ENCODE results near the gene FAM222B. TPM values are rescaled to one million over a fixed set of nuclear protein-coding genes. Genes with fewer than 3 reads are reported as not detected.

The FAM222B gene
- total and polyA plus RNA-seq, 7 experiments from 2014 or later: 11.8 to 24.4 (median 22.3) TPM

DNA sequence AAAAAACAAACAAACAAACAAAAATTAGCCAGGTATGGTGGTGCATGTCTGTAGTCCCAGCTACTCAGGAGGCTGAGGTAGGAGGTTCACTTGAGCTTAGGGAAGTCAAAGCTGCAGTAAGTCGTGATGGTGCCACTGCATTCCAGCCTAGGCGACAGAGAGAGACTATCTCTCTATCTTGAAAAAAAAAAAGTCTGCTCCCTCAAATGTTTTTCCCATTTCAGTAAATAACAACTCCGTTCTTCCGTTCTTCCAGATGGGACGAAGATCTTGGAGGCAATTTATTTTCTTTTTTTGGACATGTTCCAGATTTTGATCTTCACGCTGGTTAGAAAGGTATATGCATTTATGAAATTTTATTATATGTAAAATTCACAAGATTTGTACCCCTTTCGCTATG is 31.2 kb upstream of the FAM222B start:
- H3K27ac Mint-ChIP-seq: peak overlapping the region in 3 of 9 donors; percentile 55 to 93 (median 64)
- no peak overlapping the region for H3K27ac ChIP-seq (ENCODE audit: low read depth, low read length)
- ATAC-seq (no peak), DNase-seq (no peak)
- no peak overlapping the region for H3K4me3 Mint-ChIP-seq
- CTCF ChIA-PET: no interaction called here
- intact Hi-C loops (cut with micrococcal nuclease): no loop called here
- H3K36me3 Mint-ChIP-seq: peaks cover 7 to 14% (median 9%) of the 10 kb centered on the region in 5 donors
- H3K9me3 ChIP-seq (ENCODE audit: control insufficient read depth in 2 of 3, low read length in 3 of 3): no peaks in the 10 kb centered on the region
- peaks cover 7 to 21% (median 14%) of the 10 kb centered on the region in 7 donors for H3K4me1 Mint-ChIP-seq
- no peak overlapping the region for H3K4me3 ChIP-seq (ENCODE audit: low read length)
- no peaks in the 10 kb centered on the region for H3K27me3 ChIP-seq (ENCODE audit: control insufficient read depth in 2 of 2, insufficient read depth in 2 of 2, low read length in 2 of 2)
- POLR2A ChIA-PET: interaction anchor here (6.2 kb wide), 1 partner anchor 21 kb away, joined by 67 read pairs; the partner anchor contains the start of gene FLOT2
- H3K36me3 ChIP-seq (ENCODE audit: control insufficient read depth in 2 of 3, insufficient read depth in 3 of 3, low read length in 3 of 3): peaks cover 0 to 10% (median 2%) of the 10 kb centered on the region in 3 experiments
- H3K9me3 Mint-ChIP-seq: no peaks in the 10 kb centered on the region
- H3K4me1 ChIP-seq (ENCODE audit: control insufficient read depth in 2 of 2, insufficient read depth in 2 of 2, low read length in 2 of 2): peaks cover 8 to 10% of the 10 kb centered on the region in 2 donors
- H3K27me3 Mint-ChIP-seq: no peaks in the 10 kb centered on the region

DNA sequence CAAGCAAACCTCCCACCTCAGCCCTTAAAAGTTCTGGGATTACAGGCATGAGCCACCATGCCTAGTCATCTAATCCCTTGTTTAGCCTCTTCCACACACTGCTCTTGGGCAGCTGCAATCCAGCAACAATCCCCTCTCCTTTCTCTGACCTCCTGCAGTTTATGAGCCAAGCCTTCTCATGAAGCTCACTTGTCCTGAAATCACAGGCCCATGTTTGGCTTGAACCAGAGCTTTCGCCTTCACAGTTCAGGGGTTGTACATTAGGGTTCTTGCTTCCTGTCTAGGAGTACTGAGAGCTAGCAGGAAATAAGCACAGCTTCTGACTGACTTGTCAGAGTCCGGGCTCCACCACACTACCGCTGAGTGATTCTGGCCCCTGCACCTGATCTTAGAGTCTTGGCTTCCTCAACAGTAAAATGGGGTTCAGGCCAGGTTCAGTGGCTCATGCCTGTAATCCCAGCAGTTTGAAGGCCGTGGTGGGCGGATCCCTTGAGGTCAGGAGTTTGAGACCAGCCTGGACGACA is 28.5 kb upstream of the FAM222B start:
- no peaks in the 10 kb centered on the region for H3K27me3 Mint-ChIP-seq
- DNase-seq: peak in 7 of 9 donors; percentile 30 to 61 (median 54)
- peaks cover 8 to 10% of the 10 kb centered on the region in 2 donors for H3K4me1 ChIP-seq (ENCODE audit: control insufficient read depth in 2 of 2, insufficient read depth in 2 of 2, low read length in 2 of 2)
- H3K27ac ChIP-seq (ENCODE audit: low read depth, low read length): peak overlapping the region; percentile 67
- no peaks in the 10 kb centered on the region for H3K27me3 ChIP-seq (ENCODE audit: control insufficient read depth in 2 of 2, insufficient read depth in 2 of 2, low read length in 2 of 2)
- H3K4me1 Mint-ChIP-seq: peaks cover 7 to 21% (median 14%) of the 10 kb centered on the region in 7 donors
- peaks cover 0 to 2% (median 0%) of the 10 kb centered on the region in 5 donors for H3K36me3 Mint-ChIP-seq
- no peaks in the 10 kb centered on the region for H3K9me3 ChIP-seq (ENCODE audit: control insufficient read depth in 2 of 3, low read length in 3 of 3)
- no peaks in the 10 kb centered on the region for H3K36me3 ChIP-seq (ENCODE audit: control insufficient read depth in 2 of 3, insufficient read depth in 3 of 3, low read length in 3 of 3)
- peak overlapping the region; percentile 90 to 100 (median 96) for H3K27ac Mint-ChIP-seq
- no peak overlapping the region for H3K4me3 ChIP-seq (ENCODE audit: low read length)
- CTCF ChIA-PET: interaction anchor here (0.6 to 1.6 kb wide), 11 partner anchors 13 to 1223 kb away, joined by 3 to 8 read pairs (median 3); partner anchors contain the start of genes DHRS13, FLOT2 and TLCD1
- ATAC-seq: peak; percentile 93
- no peaks in the 10 kb centered on the region for H3K9me3 Mint-ChIP-seq
- POLR2A ChIA-PET: interaction anchor here (0.7 to 6.2 kb wide), 15 partner anchors 11 to 152 kb away, joined by 3 to 67 read pairs (median 5); partner anchors contain the start of genes ERAL1, FLOT2 and RPL23A
- intact Hi-C loops (cut with micrococcal nuclease): loop anchor here (1.0 to 2.0 kb wide), 3 partner anchors 16 to 26 kb away; partner anchors contain the start of genes ERAL1 (in 2 of the 2) and FLOT2 (in 1 of the 2)
- H3K4me3 Mint-ChIP-seq: peak overlapping the region; percentile 32 to 81 (median 70)

DNA sequence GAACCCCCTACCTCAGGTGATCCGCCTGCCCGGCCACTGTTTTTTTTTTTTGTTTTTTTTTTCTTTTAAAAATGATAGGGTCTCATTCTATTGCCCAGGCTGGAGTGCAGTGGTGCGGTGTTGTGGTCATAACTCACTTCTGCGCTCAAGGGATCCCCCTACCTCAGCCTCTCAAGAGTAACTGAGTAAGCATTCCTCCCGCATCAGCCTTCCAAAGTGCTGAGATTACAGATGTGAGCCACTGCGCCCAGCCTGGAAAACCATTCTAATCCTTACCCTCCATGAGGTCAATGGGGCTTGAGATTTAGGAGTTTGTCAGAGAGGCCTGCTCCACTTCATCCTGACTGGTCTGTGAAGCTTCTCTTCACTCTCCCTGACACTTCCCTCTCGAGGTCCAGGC is 24.7 kb upstream of the FAM222B start:
- no peaks in the 10 kb centered on the region for H3K9me3 ChIP-seq (ENCODE audit: control insufficient read depth in 2 of 3, low read length in 3 of 3)
- no peak overlapping the region for H3K4me3 ChIP-seq (ENCODE audit: low read length)
- POLR2A ChIA-PET: interaction anchor here (0.6 to 1.0 kb wide), 2 partner anchors 18 to 60 kb away, joined by 3 read pairs; no protein-coding TSS in a partner anchor
- Mint-ChIP-seq H3K27ac (peak overlapping the region in 1 of 9 donors; percentile 56), H3K27me3 (no peaks in the 10 kb centered on the region), H3K4me1 (peaks cover 7 to 18% (median 11%) of the 10 kb centered on the region in 7 donors), H3K9me3 (no peaks in the 10 kb centered on the region), H3K36me3 (peaks cover 0 to 2% (median 0%) of the 10 kb centered on the region in 5 donors), H3K4me3 (no peak overlapping the region)
- DNase-seq (no peak), ATAC-seq (no peak)
- H3K27ac ChIP-seq (ENCODE audit: low read depth, low read length): no peak overlapping the region
- CTCF ChIA-PET: no interaction called here
- no peaks in the 10 kb centered on the region for H3K36me3 ChIP-seq (ENCODE audit: control insufficient read depth in 2 of 3, insufficient read depth in 3 of 3, low read length in 3 of 3)
- intact Hi-C loops (cut with micrococcal nuclease): no loop called here
- peaks cover 8 to 10% of the 10 kb centered on the region in 2 donors for H3K4me1 ChIP-seq (ENCODE audit: control insufficient read depth in 2 of 2, insufficient read depth in 2 of 2, low read length in 2 of 2)
- no peaks in the 10 kb centered on the region for H3K27me3 ChIP-seq (ENCODE audit: control insufficient read depth in 2 of 2, insufficient read depth in 2 of 2, low read length in 2 of 2)

DNA sequence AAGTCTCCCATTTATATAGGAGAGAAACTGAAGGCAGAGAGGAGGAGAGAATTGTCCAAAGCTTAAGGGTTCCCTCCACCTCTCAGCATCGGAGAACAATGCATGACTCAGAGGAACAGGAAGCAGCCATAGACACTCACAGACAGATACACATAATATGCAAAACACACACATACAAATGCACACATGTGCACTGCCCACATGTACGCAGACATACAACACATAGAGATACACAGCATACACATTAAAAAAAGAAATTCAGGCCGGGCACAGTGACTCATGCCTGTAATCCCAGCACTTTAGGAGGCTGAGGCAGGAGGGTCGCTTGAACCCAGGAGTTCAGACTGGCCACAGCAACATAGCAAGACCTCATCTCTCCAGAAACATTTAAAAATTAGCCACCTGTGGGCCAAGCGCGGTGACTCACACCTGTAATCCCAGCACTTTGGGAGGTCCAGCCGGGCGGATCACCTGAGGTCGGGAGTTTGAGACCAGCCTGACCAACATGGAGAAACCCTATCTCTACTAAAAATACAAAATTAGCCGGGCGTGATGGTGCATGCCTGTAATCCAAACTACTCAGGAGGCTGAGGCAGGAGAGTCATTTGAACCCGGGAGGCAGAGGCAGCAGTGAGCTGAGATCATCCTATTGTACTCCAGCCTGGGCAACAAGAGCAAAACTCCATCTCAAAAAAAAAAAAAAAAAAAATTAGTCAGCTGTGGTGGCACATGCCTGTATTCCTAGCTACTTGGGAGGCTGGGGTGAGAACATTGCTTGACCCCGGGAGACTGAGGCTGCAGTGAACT is 23.6 kb upstream of the FAM222B start:
- ChIA-PET POLR2A (interaction anchor here (1.0 kb wide), 1 partner anchor 17 kb away, joined by 3 read pairs; no protein-coding TSS in a partner anchor), CTCF (interaction anchor here (0.7 kb wide), 1 partner anchor 268 kb away, joined by 3 read pairs; no protein-coding TSS in a partner anchor)
- Mint-ChIP-seq H3K4me1 (peaks cover 4 to 8% (median 8%) of the 10 kb centered on the region in 7 donors), H3K4me3 (no peak overlapping the region), H3K36me3 (peaks cover 0 to 2% (median 0%) of the 10 kb centered on the region in 5 donors), H3K27ac (peak overlapping the region in 1 of 9 donors; percentile 18), H3K27me3 (no peaks in the 10 kb centered on the region), H3K9me3 (no peaks in the 10 kb centered on the region)
- H3K36me3 ChIP-seq (ENCODE audit: control insufficient read depth in 2 of 3, insufficient read depth in 3 of 3, low read length in 3 of 3): no peaks in the 10 kb centered on the region
- intact Hi-C loops (cut with micrococcal nuclease): no loop called here
- ATAC-seq (peak; percentile 61), DNase-seq (no peak)
- H3K4me3 ChIP-seq (ENCODE audit: low read length): no peak overlapping the region
- no peaks in the 10 kb centered on the region for H3K9me3 ChIP-seq (ENCODE audit: control insufficient read depth in 2 of 3, low read length in 3 of 3)
- no peaks in the 10 kb centered on the region for H3K27me3 ChIP-seq (ENCODE audit: control insufficient read depth in 2 of 2, insufficient read depth in 2 of 2, low read length in 2 of 2)
- H3K4me1 ChIP-seq (ENCODE audit: control insufficient read depth in 2 of 2, insufficient read depth in 2 of 2, low read length in 2 of 2): peaks cover 4 to 5% of the 10 kb centered on the region in 2 donors
- no peak overlapping the region for H3K27ac ChIP-seq (ENCODE audit: low read depth, low read length)

DNA sequence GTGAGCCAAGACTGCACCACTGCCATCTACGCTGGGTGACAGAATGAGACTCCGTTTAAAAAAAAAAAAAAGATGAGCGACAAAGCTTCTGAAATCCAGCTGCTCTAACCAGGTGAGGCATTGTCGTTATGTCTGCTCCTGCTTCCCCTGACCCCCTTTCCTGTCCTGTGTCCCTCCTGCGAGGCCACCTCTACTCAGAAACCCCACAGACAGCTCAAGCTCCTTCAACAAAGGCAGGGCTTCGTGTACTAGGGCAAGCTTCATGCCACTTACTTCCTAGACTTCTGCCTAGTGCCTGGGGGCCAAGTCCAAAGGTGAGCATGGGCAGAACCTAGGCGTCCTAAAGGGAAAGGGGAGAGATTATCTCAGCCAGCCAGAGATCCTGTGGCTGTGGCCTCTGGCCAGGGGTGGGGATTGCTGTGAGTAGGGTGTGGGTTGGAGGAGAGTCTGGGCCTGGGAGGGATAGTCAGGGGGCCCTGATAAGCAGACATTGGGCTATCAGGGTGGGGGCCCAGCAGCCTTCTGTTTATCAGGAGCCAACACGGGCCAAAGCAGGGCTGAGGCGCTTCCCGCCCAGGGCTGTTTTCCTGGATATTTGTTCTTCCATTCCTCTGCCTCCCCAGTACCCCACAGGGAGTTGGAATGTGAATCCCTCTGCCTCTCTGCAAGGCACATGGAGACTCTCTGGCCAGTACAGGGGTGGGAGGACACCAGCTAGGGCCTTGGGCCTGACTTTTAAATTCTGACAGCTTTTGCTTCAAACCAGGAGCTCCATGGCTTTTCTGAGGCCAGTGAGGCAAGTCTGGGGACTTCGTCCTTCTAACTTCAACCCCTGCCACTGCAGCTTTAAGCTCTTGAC is 22.6 kb upstream of the FAM222B start:
- H3K4me1 ChIP-seq (ENCODE audit: control insufficient read depth in 2 of 2, insufficient read depth in 2 of 2, low read length in 2 of 2): no peaks in the 10 kb centered on the region
- H3K4me3 ChIP-seq (ENCODE audit: low read length): no peak overlapping the region
- H3K36me3 Mint-ChIP-seq: peaks cover 0 to 4% (median 0%) of the 10 kb centered on the region in 5 donors
- POLR2A ChIA-PET: no interaction called here
- no peaks in the 10 kb centered on the region for H3K9me3 ChIP-seq (ENCODE audit: control insufficient read depth in 2 of 3, low read length in 3 of 3)
- H3K27ac ChIP-seq (ENCODE audit: low read depth, low read length): no peak overlapping the region
- H3K27me3 ChIP-seq (ENCODE audit: control insufficient read depth in 2 of 2, insufficient read depth in 2 of 2, low read length in 2 of 2): no peaks in the 10 kb centered on the region
- no peak for DNase-seq
- H3K27me3 Mint-ChIP-seq: no peaks in the 10 kb centered on the region
- intact Hi-C loops (cut with micrococcal nuclease): no loop called here
- no peak overlapping the region for H3K4me3 Mint-ChIP-seq
- H3K36me3 ChIP-seq (ENCODE audit: control insufficient read depth in 2 of 3, insufficient read depth in 3 of 3, low read length in 3 of 3): peaks cover 0 to 6% (median 5%) of the 10 kb centered on the region in 3 experiments
- no peak for ATAC-seq
- no peaks in the 10 kb centered on the region for H3K9me3 Mint-ChIP-seq
- peaks cover 0 to 6% (median 4%) of the 10 kb centered on the region in 7 donors for H3K4me1 Mint-ChIP-seq
- CTCF ChIA-PET: no interaction called here
- H3K27ac Mint-ChIP-seq: peak overlapping the region in 2 of 9 donors; percentile 17 to 18

DNA sequence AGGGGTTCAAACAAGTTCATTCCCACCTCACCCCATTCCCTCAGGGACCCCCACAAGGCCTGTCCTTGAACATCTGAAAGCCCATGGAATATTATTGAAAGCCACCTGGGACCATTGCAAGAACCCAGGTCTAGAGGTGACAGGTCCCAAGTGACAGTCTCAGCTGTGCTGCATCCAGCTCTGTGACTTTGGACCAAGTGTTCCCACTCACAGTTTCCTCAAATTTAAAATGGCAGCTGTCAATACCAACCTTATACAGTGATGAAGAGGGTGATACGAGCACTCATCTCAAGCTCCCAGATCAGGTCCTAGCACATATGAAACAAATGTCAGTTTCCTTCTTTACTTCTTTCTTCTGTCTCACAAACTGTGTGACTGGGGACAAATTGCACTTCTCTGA is 21.4 kb upstream of the FAM222B start:
- DNase-seq: no peak
- POLR2A ChIA-PET: interaction anchor here (0.7 kb wide), 1 partner anchor 82 kb away, joined by 5 read pairs; no protein-coding TSS in a partner anchor
- peaks cover 0 to 7% (median 2%) of the 10 kb centered on the region in 5 donors for H3K36me3 Mint-ChIP-seq

More for the DNA sequence above, 21.4 kb upstream of the FAM222B start:
- no peak for ATAC-seq
- Histone ChIP-seq H3K9me3 (ENCODE audit: control insufficient read depth in 2 of 3, low read length in 3 of 3) (no peaks in the 10 kb centered on the region), H3K36me3 (ENCODE audit: control insufficient read depth in 2 of 3, insufficient read depth in 3 of 3, low read length in 3 of 3) (peaks cover under 1 to 12% (median 6%) of the 10 kb centered on the region in 3 experiments), H3K4me1 (ENCODE audit: control insufficient read depth in 2 of 2, insufficient read depth in 2 of 2, low read length in 2 of 2) (no peaks in the 10 kb centered on the region), H3K27me3 (ENCODE audit: control insufficient read depth in 2 of 2, insufficient read depth in 2 of 2, low read length in 2 of 2) (no peaks in the 10 kb centered on the region), H3K27ac (ENCODE audit: low read depth, low read length) (no peak overlapping the region), H3K4me3 (ENCODE audit: low read length) (no peak overlapping the region)
- CTCF ChIA-PET: interaction anchor here (1.0 to 1.1 kb wide), 2 partner anchors 16 to 34 kb away, joined by 3 read pairs; no protein-coding TSS in a partner anchor
- H3K27ac Mint-ChIP-seq: no peak overlapping the region
- intact Hi-C loops (cut with micrococcal nuclease): no loop called here
- H3K9me3 Mint-ChIP-seq: no peaks in the 10 kb centered on the region
- no peaks in the 10 kb centered on the region for H3K27me3 Mint-ChIP-seq
- peaks cover 0 to 6% (median 4%) of the 10 kb centered on the region in 7 donors for H3K4me1 Mint-ChIP-seq
- no peak overlapping the region for H3K4me3 Mint-ChIP-seq

All from naive thymus-derived CD4-positive, alpha-beta T cell (primary cell).